Calu3 (cell line): ENCODE data around the gene MELTF. TPM values are rescaled to one million over a fixed set of nuclear protein-coding genes. Genes with fewer than 3 reads are reported as not detected.

Experiments used
- BruUV-seq: library from RNA; stranded (reverse); fragments of 400-500 nt; replicated peaks from 2 replicates; lab custom pipeline; 2021; lab: Mats Ljungman, UMichigan
- CTCF ChIA-PET: fragments of 300-600 bp; sonication (Branson Sonifier 250); formaldehyde crosslinking; loops from one replicate; lab custom pipeline; 2022; ENCODE audit warnings: antibody characterized with exemption; lab: Charles Lee
- DNase-seq: peaks from one replicate; pipeline ENCODE4 v3.0.0; 2022
- H3K27ac Mint-ChIP-seq: one replicate; pipeline ENCODE4 v1.8.0; 2022; ENCODE audit warnings: mixed read lengths; ENCODE audit not compliant: unreplicated experiment
- H3K27me3 Mint-ChIP-seq: one replicate; pipeline ENCODE4 v1.8.0; 2022; ENCODE audit warnings: mixed read lengths; ENCODE audit not compliant: unreplicated experiment
- H3K36me3 Mint-ChIP-seq: one replicate; pipeline ENCODE4 v1.8.0; 2022; ENCODE audit warnings: mild to moderate bottlenecking, moderate library complexity, mixed read lengths; ENCODE audit not compliant: insufficient read depth, unreplicated experiment
- H3K4me1 Mint-ChIP-seq: one replicate; pipeline ENCODE4 v1.8.0; 2022; ENCODE audit warnings: mild to moderate bottlenecking, low read depth, mixed read lengths; ENCODE audit not compliant: unreplicated experiment
- H3K4me3 Mint-ChIP-seq: one replicate; pipeline ENCODE4 v1.8.0; 2022; ENCODE audit warnings: mild to moderate bottlenecking, low read depth, moderate library complexity, mixed read lengths; ENCODE audit not compliant: unreplicated experiment
- H3K9me3 Mint-ChIP-seq: one replicate; pipeline ENCODE4 v1.8.0; 2022; ENCODE audit warnings: low read depth, mixed read lengths; ENCODE audit not compliant: unreplicated experiment
- CTCF ChIP-seq: fragments of 200-600 bp; IDR thresholded peaks from one replicate; pipeline ENCODE4 v1.8.0; 2022; ENCODE audit warnings: antibody characterized with exemption; ENCODE audit not compliant: unreplicated experiment
- intact Hi-C: fragments of 100-400 bp; cut with micrococcal nuclease; formaldehyde crosslinking; loops from one replicate; pipeline ENCODE4 v1.10.0; 2022; ENCODE audit not compliant: unreplicated experiment
- total RNA-seq: library from RNA; stranded (reverse); gene quantifications from 2 replicates; pipeline ENCODE4 v1.2.3, GENCODE V29; 2022

MELTF gene
- total RNA-seq, 1 experiment from 2014 or later = 39.0 TPM

DNA sequence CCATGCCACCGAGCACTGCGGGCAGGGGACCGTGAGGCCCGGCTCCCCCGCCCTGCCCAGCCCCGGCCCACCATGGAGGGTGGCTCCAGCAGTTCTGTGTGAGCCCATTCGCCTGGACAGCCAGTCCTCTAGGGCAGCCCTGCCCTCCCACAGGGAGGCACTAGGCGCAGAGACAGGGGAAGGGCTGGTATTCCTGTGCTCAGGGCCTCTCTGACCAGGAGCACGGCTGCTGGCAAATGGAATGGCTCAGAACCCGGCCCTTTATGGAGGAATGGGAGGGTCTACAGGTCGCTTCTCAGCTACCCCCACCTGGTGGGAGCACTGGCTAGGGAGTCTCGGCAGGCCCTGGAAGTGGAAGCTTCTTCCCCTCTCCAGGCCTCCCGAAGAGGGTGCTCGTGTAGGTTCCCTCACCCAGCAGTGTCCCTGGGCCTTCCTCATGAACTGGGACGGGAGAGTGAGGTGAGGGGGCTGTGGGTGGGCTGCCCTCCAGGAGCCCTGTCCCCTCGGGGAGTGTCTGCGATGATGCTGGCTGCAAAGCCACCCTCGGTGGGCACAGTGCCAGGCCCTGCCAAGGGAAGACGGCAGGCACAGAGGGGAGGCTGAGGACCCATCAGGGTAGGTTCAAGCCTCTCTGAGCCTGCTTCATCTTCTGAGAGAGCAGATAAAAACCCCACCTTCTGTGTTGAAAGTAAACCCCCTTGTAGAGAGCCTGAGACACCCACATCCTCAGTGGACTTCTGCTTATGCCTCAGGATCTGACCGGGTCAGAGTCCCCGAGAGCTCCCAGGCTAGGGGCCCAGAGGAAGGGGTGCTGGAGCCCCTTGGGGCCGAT lies 1.5 kb downstream of the MELTF start:
- no TSS peak for BruUV-seq
- CTCF ChIA-PET = no interaction called here
- intact Hi-C loops = no loop called here
- Mint-ChIP-seq H3K27me3 (no peaks in the 10 kb centered on the region), H3K9me3 (no peaks in the 10 kb centered on the region), H3K4me1 (peaks cover 23% of the 10 kb centered on the region), H3K4me3 (peak overlapping the region; percentile 80), H3K27ac (no peak overlapping the region), H3K36me3 (peaks cover 42% of the 10 kb centered on the region)
- TF ChIP-seq CTCF = no peak
- DNase-seq = no peak

- DNase-seq = peak; percentile 54
- intact Hi-C loops = no loop called here
- BruUV-seq = no TSS peak
- TF ChIP-seq CTCF = no peak
- H3K27ac Mint-ChIP-seq = no peak overlapping the region
- no peaks in the 10 kb centered on the region for H3K9me3 Mint-ChIP-seq
- H3K4me1 Mint-ChIP-seq = peaks cover 23% of the 10 kb centered on the region
- peaks cover 42% of the 10 kb centered on the region for H3K36me3 Mint-ChIP-seq
- H3K4me3 Mint-ChIP-seq = no peak overlapping the region
- CTCF ChIA-PET = no interaction called here
- H3K27me3 Mint-ChIP-seq = no peaks in the 10 kb centered on the region
Measured at GRCh38 chr3:197027151-197027895, 2.3 kb downstream of the MELTF start.

DNA sequence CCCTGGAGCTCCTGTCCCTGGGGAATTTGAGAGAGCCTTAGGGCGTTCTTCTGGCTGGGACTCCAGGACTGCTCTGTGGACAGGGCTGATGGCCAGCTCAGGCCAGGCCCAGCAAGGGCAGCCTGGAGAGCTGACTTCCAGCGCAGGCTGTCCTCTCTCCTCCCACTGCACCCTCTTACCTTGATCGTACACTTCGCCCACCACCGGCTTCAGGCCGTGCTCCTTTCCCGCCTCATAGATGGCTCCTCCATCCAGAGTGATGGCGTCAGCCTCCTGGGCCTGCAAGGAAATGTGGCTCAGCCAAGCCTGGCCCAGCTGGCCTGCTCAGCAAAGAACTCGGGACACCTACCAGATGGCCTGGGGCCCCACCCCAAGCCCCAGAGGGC lies 3.1 kb downstream of the MELTF start:
- H3K4me3 Mint-ChIP-seq = no peak overlapping the region
- no peaks in the 10 kb centered on the region for H3K27me3 Mint-ChIP-seq
- no peak overlapping the region for H3K27ac Mint-ChIP-seq
- DNase-seq = no peak
- intact Hi-C loops = no loop called here
- no TSS peak for BruUV-seq
- H3K9me3 Mint-ChIP-seq = no peaks in the 10 kb centered on the region
- peaks cover 37% of the 10 kb centered on the region for H3K36me3 Mint-ChIP-seq
- CTCF ChIA-PET = interaction anchor here (0.6 kb wide), 1 partner anchor 453 kb away, joined by 3 read pairs; no protein-coding TSS in a partner anchor
- TF ChIP-seq CTCF = no peak
- H3K4me1 Mint-ChIP-seq = peaks cover 16% of the 10 kb centered on the region

DNA sequence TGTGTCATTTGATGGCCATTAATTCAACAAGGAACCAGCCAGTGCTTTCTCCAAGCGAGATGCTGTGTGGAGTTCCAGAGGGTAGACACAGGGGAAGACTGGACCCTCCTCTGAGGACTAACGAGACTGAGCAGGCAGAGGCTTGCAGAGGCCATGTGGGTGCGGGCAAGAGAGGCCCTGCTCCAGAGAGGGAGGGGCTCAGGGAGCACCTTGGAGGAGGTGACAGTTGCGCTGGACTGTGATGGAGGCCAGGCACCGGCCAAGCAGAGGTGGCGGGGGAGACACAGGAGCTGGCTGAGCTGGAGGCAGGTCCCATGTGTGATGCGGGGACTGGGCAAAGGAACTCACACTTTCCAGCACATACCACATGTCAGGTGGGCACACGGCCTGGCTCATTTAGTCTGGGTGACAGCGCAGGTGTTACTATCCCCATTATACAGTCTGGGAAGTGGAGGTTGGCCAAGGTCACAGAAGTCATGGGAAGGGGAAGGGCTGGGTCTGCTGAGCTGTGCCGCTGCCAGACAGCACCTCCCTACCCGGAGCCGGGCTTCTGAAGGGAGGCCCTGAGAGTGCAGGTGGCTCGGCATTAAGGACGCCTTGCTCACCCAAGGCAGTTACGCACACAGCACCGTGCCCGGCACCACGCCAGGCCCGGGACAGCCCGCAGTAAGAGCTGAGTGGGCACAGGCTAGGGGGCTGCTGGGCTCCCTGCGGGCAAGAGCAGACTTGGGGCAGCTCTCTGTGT lies 3.7 kb downstream of the MELTF start:
- no peak overlapping the region for H3K27ac Mint-ChIP-seq
- H3K4me3 Mint-ChIP-seq = no peak overlapping the region
- no peaks in the 10 kb centered on the region for H3K27me3 Mint-ChIP-seq
- peaks cover 33% of the 10 kb centered on the region for H3K36me3 Mint-ChIP-seq
- intact Hi-C loops = no loop called here
- no TSS peak for BruUV-seq
- H3K4me1 Mint-ChIP-seq = peaks cover 10% of the 10 kb centered on the region
- TF ChIP-seq CTCF = no peak
- no peak for DNase-seq
- CTCF ChIA-PET = interaction anchor here (0.6 kb wide), 1 partner anchor 452 kb away, joined by 3 read pairs; no protein-coding TSS in a partner anchor
- H3K9me3 Mint-ChIP-seq = no peaks in the 10 kb centered on the region
